MCF 10A (cell line): Measurements from ENCODE around the gene MXD4. TPM values are rescaled to one million over a fixed set of nuclear protein-coding genes. Genes with fewer than 3 reads are reported as not detected.

Experiments
- BruUV-seq: library from RNA; stranded (reverse); fragments of 400-500 nt; replicated peaks from 2 replicates; lab custom pipeline; 2021; lab: Mats Ljungman, UMichigan
- CTCF ChIA-PET: fragments of 300-600 bp; sonication (Branson Sonifier 250); formaldehyde crosslinking; extraction: SDS; loops from one replicate; lab custom pipeline; 2021; ENCODE audit warnings: antibody characterized with exemption, inconsistent platforms; lab: Yijun Ruan, JAX
- POLR2A ChIA-PET: fragments of 300-600, 350-650 bp; sonication (Branson Sonifier 250); formaldehyde crosslinking; extraction: SDS; loops from one replicate; lab custom pipeline; 2020; ENCODE audit warnings: antibody characterized with exemption, inconsistent platforms; lab: Yijun Ruan, JAX
- DNase-seq: peaks from one replicate; pipeline ENCODE4 v3.0.0-alpha.2; 2018; ENCODE audit not compliant: unreplicated experiment
- H3K27ac Mint-ChIP-seq: one replicate; pipeline ENCODE4 v1.8.0; 2022; ENCODE audit warnings: mild to moderate bottlenecking, low read depth, mixed read lengths; ENCODE audit not compliant: unreplicated experiment
- H3K27me3 Mint-ChIP-seq: one replicate; pipeline ENCODE4 v1.8.0; 2022; ENCODE audit warnings: mixed read lengths; ENCODE audit not compliant: insufficient read depth, unreplicated experiment
- H3K36me3 Mint-ChIP-seq: one replicate; pipeline ENCODE4 v1.8.0; 2022; ENCODE audit warnings: mild to moderate bottlenecking, moderate library complexity, mixed read lengths; ENCODE audit not compliant: insufficient read depth, unreplicated experiment
- H3K4me1 Mint-ChIP-seq: one replicate; pipeline ENCODE4 v1.8.0; 2022; ENCODE audit warnings: mixed read lengths; ENCODE audit not compliant: insufficient read depth, unreplicated experiment
- H3K4me3 Mint-ChIP-seq: one replicate; pipeline ENCODE4 v1.8.0; 2022; ENCODE audit warnings: mild to moderate bottlenecking, moderate library complexity, mixed read lengths; ENCODE audit not compliant: unreplicated experiment
- H3K9me3 Mint-ChIP-seq: one replicate; pipeline ENCODE4 v1.8.0; 2022; ENCODE audit warnings: mixed read lengths; ENCODE audit not compliant: unreplicated experiment
- CTCF ChIP-seq: fragments of 200-600 bp; IDR thresholded peaks from one replicate; pipeline ENCODE4 v1.8.0; 2022; ENCODE audit warnings: antibody characterized with exemption, mild to moderate bottlenecking; ENCODE audit not compliant: unreplicated experiment
- intact Hi-C: fragments of 100-400 bp; cut with micrococcal nuclease; formaldehyde crosslinking; loops from 2 replicates; pipeline ENCODE4 v1.14.1; 2022
- total RNA-seq: library from RNA; stranded (reverse); gene quantifications from 2 replicates; pipeline ENCODE4 v1.2.3, GENCODE V29; 2022

Gene MXD4
- total RNA-seq, 1 experiment from 2014 or later, result 50.2 TPM

DNA sequence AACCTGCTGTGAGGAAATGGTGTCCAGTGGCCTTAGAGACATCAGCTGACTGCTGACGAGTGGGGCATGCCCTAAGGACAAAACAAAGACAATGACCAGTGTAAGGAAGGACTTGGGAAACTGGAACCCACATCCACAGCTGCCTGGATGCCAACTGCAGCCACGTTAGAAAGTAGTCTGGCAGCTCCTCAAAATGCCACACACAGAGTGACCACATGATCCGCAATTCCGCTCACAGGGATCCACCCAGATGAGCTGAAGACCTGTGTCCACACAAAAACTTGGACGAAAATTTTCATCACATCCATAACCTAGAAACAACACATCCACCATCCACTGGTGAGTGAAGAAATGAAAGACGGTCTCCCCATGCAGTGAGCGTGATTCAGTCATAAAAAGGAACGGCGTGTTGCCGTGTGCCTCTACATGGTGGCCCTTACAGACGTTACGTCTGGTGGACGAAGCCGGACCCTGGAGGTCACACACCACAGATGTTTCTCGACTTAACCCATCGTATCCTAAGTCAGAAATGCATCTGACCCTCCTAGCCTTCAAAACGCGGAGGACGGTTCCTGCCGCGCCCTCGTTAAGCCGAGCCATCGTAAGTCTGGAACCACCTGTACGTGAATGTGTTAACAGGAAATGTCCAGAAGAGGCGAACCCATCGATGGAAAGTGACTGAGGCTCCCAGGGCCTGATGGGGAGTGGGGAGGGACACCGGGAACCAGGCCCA is 40.6 kb upstream of the MXD4 start:
- Mint-ChIP-seq H3K9me3 (no peaks in the 10 kb centered on the region), H3K4me3 (no peak overlapping the region), H3K27ac (no peak overlapping the region), H3K4me1 (no peaks in the 10 kb centered on the region), H3K27me3 (peaks cover 12% of the 10 kb centered on the region), H3K36me3 (peaks cover 6% of the 10 kb centered on the region)
- POLR2A ChIA-PET, result interaction anchor here (0.8 kb wide), 1 partner anchor 24 kb away, joined by 5 read pairs; no protein-coding TSS in a partner anchor
- no peak for TF ChIP-seq CTCF
- BruUV-seq, result no TSS peak
- intact Hi-C loops, result no loop called here
- CTCF ChIA-PET, result no interaction called here
- DNase-seq, result no peak

GRCh38 chr4:2301806-2302205 is 39.9 kb upstream of the MXD4 start:
- no peak overlapping the region for H3K27ac Mint-ChIP-seq
- H3K36me3 Mint-ChIP-seq, result peaks cover 3% of the 10 kb centered on the region
- no peaks in the 10 kb centered on the region for H3K4me1 Mint-ChIP-seq
- POLR2A ChIA-PET, result interaction anchor here (0.8 kb wide), 1 partner anchor 25 kb away, joined by 5 read pairs; no protein-coding TSS in a partner anchor
- no TSS peak for BruUV-seq
- intact Hi-C loops, result no loop called here
- CTCF ChIA-PET, result no interaction called here
- no peak overlapping the region for H3K4me3 Mint-ChIP-seq
- no peak for TF ChIP-seq CTCF
- peaks cover 18% of the 10 kb centered on the region for H3K27me3 Mint-ChIP-seq
- no peaks in the 10 kb centered on the region for H3K9me3 Mint-ChIP-seq
- no peak for DNase-seq

DNA sequence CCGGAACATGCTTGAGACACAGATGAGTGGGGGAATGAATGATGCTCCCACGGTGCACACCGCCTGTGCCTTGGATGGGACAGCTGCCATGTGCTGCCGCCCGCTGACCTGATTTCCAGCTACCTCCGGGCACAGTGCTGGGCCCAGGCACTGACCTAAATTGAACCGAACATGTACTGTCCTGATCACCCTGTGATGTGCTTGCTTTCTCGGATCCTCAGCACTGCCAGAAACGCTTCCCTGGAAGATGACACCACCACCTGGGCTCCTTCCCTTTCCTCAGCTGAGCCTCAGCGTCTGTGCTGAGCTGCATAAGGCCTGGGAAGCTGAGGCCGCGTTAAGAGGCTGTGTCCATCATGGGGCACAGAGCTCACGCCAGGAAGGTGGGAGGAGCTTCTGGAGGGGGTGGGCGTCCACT is 39.3 kb upstream of the MXD4 start:
- H3K9me3 Mint-ChIP-seq, result no peaks in the 10 kb centered on the region
- intact Hi-C loops, result no loop called here
- ChIA-PET POLR2A (no interaction called here), CTCF (no interaction called here)
- BruUV-seq, result no TSS peak
- DNase-seq, result no peak
- H3K4me1 Mint-ChIP-seq, result no peaks in the 10 kb centered on the region
- H3K27ac Mint-ChIP-seq, result no peak overlapping the region
- no peak for TF ChIP-seq CTCF
- no peak overlapping the region for H3K4me3 Mint-ChIP-seq
- peaks cover 18% of the 10 kb centered on the region for H3K27me3 Mint-ChIP-seq
- no peaks in the 10 kb centered on the region for H3K36me3 Mint-ChIP-seq

- intact Hi-C loops, result no loop called here
Measured at GRCh38 chr4:2300431-2301224, 38.7 kb upstream of the MXD4 start.

More at GRCh38 chr4:2300431-2301224, 38.7 kb upstream of the MXD4 start:
- no TSS peak for BruUV-seq
- Mint-ChIP-seq H3K9me3 (no peaks in the 10 kb centered on the region), H3K27ac (no peak overlapping the region), H3K4me1 (no peaks in the 10 kb centered on the region), H3K4me3 (no peak overlapping the region), H3K36me3 (no peaks in the 10 kb centered on the region), H3K27me3 (peaks cover 18% of the 10 kb centered on the region)
- ChIA-PET POLR2A (no interaction called here), CTCF (no interaction called here)
- no peak for TF ChIP-seq CTCF
- no peak for DNase-seq
